Measurements from ENCODE around the gene SAA4.
A peak's percentile ranks its signal among the peaks of the same experiment; 100 is the strongest.
"Not testable (repeated sequence)": the region's sequence is repeated elsewhere in the genome, so short reads cannot be mapped to it uniquely, and the experiment has no call there.

The SAA4 gene

DNA sequence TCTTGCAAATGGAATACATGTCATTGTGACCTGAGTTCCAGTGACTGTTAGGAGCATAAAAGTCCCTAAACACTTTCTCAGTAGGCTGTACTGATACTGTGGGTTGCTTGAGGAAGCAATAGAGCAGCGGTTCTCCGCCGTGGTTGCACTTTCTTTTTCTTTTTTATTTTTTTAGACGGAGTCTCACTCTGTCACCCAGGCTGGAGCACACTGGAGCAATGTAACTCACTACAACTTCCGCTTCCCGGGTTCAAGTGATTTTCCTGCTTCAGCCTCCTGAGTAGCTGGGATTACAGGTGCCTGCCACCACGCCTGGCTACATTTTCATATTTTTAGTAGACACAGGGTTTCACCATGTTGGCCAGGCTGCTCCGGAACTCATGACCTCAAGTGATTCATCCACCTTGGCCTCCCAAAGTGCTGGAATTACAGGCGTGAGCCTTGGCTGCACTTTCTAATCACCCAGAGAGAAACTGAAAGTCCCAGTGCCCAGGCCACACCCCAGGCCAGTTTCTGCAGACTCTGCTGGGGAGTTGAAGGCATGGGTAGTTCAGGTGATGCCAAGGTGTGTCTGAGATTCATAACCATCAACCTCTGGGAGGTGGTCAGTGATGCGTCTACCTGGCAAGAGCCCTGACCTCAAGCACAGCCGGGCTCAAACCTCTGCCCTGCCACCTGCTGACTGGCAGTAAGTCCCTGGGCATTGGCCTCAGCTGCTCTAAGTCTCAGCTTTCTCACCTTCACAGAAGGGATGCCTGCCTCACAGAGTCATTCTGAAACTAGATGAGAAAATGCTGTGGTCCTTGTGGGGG lies 10.0 kb upstream of the SAA4 start:
- DNase-seq (ENCODE audit: low read depth): not testable (repeated sequence)

- no peak for DNase-seq (ENCODE audit: low read depth)
Measured at GRCh38 chr11:18245396-18245795, 8.8 kb upstream of the SAA4 start.

GRCh38 chr11:18243783-18244362 lies 7.3 kb upstream of the SAA4 start:
- peak; percentile 22 for DNase-seq (ENCODE audit: low read depth)

- no peak for DNase-seq (ENCODE audit: low read depth)
Measured at GRCh38 chr11:18239655-18240054, 3.1 kb upstream of the SAA4 start.

GRCh38 chr11:18235394-18236334 lies 938 bp downstream of the SAA4 start:
- DNase-seq (ENCODE audit: low read depth): no peak

GRCh38 chr11:18233912-18234311 lies 2.7 kb downstream of the SAA4 start:
- no peak for DNase-seq (ENCODE audit: low read depth)

- no peak for DNase-seq (ENCODE audit: low read depth)
Measured at GRCh38 chr11:18230859-18231258, 5.7 kb downstream of the SAA4 start.

DNA sequence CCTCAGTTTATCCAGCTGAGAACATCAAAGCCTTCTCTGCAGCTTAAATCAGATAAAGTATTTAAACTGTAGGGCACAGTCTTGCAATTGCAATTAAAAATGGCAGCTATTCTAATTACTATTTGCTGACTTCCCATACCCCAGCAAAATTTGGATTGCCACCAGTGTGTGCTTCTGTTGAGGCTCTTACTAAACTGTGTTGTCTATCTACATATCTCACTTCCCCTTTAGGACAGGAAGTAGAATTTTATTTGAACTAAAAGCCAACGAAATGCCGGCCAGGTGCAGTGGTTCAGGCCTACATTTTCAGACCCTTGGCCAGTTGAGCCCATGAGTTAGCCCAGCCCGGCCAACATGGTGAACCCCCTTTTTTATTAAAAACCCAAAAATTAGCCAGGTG lies 7.1 kb downstream of the SAA4 start:
- no peak for DNase-seq (ENCODE audit: low read depth)

- no peak for DNase-seq (ENCODE audit: low read depth)
Measured at GRCh38 chr11:18225913-18226312, 10.7 kb downstream of the SAA4 start.

- DNase-seq (ENCODE audit: low read depth): no peak
Measured at GRCh38 chr11:18223591-18224387, 12.8 kb downstream of the SAA4 start.

GRCh38 chr11:18222814-18223421 lies 13.7 kb downstream of the SAA4 start:
- DNase-seq (ENCODE audit: low read depth): no peak

GRCh38 chr11:18221274-18221876 lies 15.2 kb downstream of the SAA4 start:
- no peak for DNase-seq (ENCODE audit: low read depth)

- no peak for DNase-seq (ENCODE audit: low read depth)
Measured at GRCh38 chr11:18209058-18209457, 27.5 kb downstream of the SAA4 start.

DNA sequence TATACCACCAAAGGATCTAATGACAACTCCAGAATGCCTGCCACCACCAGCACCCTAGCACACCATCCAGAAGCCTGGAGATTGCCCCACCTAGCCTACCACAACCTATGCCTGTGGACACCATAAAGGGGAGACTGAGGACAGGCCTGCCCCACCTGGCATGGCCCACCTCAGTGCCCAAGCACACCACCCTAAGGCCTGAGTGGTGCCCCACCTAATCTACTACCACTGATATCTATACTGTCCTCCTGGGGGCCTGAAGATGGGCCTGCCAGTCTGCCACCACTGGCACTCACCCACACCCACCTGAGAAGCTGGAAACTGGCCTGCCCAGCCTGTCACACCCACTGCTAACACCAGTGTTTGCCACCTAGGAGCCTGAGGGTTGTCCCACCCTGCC lies 31.8 kb downstream of the SAA4 start:
- no peak for DNase-seq (ENCODE audit: low read depth)

DNA sequence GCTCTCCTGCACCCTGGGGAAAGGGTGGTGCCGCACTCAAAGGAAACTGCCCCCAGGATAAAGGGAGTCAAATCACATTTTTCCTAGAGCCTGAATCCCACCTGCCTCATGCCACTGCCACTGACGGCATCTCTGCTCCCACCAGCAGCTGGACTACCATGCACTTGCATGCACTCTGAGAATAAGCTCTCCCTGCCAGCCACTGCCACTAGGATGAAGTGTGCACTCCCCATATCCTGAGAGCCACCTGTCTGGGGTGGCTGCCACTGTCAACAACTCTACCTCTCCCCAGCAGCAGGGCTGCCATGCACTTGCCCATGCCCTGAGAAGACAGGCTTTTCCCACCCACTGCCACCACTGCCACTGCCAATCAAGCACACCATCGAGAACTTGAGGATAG lies 32.4 kb downstream of the SAA4 start:
- DNase-seq (ENCODE audit: low read depth): no peak

DNA sequence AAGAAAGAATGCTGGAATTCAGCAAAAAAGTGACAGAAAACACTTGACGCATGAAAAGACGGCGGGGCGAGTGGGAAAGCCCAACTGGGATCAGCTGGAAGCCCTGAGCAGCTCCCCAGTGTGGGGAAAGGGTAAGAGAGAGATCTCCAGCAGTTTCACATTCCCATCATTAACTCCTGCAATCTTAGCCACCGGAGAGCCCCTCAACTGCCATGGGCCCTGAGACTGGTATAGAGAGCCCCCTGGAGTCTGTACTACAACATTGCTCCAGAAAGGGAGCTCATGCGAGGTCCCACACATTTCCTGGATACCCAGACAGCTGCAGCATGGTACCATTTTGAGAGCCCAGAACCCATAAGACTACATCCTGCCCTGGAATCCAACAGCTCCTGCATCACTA lies 32.9 kb downstream of the SAA4 start:
- DNase-seq (ENCODE audit: low read depth): no peak

DNA sequence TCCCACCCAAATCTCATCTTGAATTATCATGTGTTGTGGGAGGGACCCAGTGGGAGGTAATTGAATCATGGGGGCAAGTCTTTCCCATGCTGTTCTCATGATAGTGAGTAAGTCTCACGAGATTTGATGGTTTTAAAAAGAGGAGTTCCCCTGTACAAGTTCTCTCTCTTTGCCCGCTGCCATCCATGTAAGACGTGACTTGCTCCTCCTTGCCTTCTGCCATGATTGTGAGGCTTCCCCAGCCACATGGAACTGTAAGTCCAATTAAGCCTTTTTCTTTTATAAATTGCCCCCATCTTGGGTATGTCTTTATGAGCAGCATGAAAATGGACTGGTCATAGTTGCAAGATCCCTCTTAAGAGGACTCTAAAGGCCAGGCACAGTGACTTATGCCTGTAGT lies 38.9 kb downstream of the SAA4 start:
- DNase-seq (ENCODE audit: low read depth): not testable (repeated sequence)

GRCh38 chr11:18196532-18196931 lies 40.1 kb downstream of the SAA4 start:
- no peak for DNase-seq (ENCODE audit: low read depth)

- DNase-seq (ENCODE audit: low read depth): no peak
Measured at GRCh38 chr11:18193010-18193409, 43.6 kb downstream of the SAA4 start.

- DNase-seq (ENCODE audit: low read depth): no peak
Measured at GRCh38 chr11:18191376-18191775, 45.2 kb downstream of the SAA4 start.
